ENCODE measurements around the gene ELOB. TPM values are rescaled to one million over a fixed set of nuclear protein-coding genes. Genes with fewer than 3 reads are reported as not detected.
"Not testable (repeated sequence)": the region's sequence is repeated elsewhere in the genome, so short reads cannot be mapped to it uniquely, and the experiment has no call there.

ELOB gene
- total RNA-seq, 1 donor from 2014 or later, result 336 TPM

DNA sequence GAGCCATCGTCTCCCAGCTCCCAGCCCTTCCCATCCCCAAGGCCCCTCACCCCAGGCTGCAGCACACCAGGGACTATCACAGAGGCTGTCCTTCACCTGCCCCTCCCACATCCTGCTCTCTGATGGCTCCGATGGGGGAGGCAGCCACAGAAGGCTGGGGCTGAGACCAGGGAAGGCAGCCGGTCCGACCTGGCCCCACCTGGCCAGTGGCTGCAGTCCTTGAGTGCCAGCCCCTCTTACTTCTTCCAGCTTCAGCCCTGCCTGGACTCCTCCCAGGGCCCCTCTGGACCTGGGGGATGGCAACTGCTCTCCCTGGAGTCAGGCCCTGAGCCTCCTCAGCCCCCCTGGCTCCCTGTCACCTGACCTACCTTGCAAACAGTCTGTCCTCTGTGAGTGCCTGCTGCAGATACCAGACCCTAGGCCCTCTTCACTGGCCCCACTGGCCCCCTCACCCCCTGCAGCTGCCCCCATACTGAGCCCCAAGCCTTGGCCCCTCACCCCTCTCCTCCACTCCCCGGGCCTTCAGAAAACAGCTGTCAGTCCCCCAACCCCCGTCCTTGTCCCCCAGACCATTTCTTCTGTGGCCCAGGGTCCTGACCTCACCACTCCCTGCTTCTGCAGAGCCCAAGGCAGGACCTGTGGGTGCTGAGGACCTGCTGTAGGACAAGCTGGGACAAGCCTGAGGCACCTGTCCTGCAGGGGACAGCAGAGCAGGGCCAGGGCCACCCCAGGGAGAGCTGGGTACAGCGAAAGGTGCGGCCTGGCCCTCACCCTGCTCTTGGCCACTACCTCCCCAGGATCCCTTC is 37.3 kb downstream of the ELOB start:
- intact Hi-C loops (cut with DNase I), result no loop called here
- no peak for DNase-seq (ENCODE audit: missing footprints)

GRCh38 chr16:2738615-2739014 is 38.5 kb downstream of the ELOB start:
- intact Hi-C loops (cut with DNase I), result no loop called here
- DNase-seq (ENCODE audit: missing footprints) (no peak), ATAC-seq (no peak)

More for the DNA sequence above, 37.3 kb downstream of the ELOB start:
- no peak for ATAC-seq

DNA sequence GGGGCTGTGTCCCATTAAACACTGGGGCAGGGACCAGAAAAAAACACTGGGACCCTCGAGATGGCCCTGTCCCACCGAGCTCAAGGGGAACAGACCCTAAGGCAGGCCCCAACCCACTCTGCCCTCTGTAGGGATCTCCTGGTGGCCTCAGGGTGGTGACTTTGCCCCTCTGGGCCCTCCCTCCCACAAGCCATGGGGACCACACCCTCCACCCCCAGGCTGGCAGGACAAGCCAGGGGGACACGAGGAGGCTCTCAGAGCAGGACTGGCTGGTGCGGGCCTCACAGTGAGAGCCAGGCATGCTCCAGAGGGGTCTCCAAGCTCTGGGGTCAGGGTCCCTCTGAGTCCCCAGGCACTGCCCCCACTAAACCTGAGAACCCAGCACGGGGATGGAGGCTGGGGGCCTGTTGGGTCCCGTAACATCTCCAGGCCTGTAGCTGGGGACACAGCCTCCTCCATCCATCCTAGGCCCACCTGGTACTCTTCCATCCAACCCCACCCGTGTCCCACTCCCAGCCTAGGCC is 39.1 kb downstream of the ELOB start:
- no peak for DNase-seq (ENCODE audit: missing footprints)
- no peak for ATAC-seq
- intact Hi-C loops (cut with DNase I), result no loop called here

GRCh38 chr16:2737238-2737605 is 39.9 kb downstream of the ELOB start:
- no peak for ATAC-seq
- intact Hi-C loops (cut with DNase I), result no loop called here
- no peak for DNase-seq (ENCODE audit: missing footprints)

DNA sequence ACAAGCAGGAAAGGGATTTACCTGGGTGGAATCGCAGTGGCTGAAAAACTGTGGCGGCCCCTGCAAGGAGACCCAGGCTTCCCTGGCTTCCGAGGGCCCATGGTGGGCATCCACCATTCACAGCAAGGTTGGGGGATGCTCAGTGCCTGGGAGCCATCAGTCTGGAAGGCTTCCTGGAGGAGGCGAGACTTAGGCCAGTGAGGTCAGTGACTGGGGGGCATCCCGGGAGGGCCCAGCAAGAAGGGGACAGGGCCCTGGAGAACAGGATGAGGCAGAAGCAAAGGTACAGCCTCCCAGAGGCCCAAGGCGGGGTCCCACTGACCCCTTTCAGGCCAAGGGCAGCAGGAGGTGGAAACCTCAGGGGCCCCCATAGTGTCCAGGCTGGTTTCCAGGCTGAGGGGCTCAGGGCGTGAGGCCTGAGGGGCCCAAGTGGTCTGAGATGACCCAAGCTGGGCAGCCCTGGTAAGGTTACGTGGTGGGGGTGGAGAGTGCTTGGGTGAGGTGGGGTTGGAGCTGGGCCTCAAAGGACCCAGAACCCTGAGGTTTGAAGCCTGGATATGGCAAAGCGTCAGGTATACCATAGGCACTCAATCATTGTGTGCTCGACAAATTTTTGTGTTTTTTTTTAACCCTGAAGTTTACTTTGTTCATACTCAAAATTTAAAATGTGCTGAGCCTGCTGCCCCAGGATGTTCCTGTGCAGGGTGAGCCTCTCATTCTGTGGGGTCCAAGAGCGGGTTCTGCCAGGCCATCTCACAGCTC is 40.4 kb downstream of the ELOB start:
- ATAC-seq, result no peak
- DNase-seq (ENCODE audit: missing footprints), result no peak
- intact Hi-C loops (cut with DNase I), result no loop called here

GRCh38 chr16:2734844-2735515 is 42.1 kb downstream of the ELOB start:
- intact Hi-C loops (cut with DNase I), result no loop called here
- DNase-seq (ENCODE audit: missing footprints) (no peak), ATAC-seq (no peak)

- no peak for ATAC-seq
- intact Hi-C loops (cut with DNase I), result no loop called here
Observed at GRCh38 chr16:2728034-2728433, 49.0 kb downstream of the ELOB start.

DNA sequence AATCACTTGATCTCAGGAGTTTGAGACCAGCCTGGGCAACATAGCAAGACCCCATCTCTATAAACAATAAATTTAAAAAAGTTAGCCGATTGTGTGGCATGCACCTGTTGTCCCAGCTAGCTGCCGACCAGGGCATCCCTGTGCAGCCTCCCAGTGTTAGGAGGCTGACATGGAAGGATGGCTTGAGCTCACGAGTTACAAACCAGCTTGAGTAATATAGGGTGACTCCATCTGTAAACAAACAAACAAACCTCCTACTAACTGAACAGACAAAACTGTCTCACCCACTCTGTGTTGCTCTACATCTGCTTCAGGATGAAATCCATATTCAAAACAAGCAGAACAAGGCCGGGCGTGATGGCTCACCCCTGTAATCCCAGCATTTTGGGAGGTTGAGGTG is 50.2 kb downstream of the ELOB start:
- intact Hi-C loops (cut with DNase I), result no loop called here
- DNase-seq (ENCODE audit: missing footprints) (no peak), ATAC-seq (no peak)

More at GRCh38 chr16:2728034-2728433, 49.0 kb downstream of the ELOB start:
- DNase-seq (ENCODE audit: missing footprints), result no peak

DNA sequence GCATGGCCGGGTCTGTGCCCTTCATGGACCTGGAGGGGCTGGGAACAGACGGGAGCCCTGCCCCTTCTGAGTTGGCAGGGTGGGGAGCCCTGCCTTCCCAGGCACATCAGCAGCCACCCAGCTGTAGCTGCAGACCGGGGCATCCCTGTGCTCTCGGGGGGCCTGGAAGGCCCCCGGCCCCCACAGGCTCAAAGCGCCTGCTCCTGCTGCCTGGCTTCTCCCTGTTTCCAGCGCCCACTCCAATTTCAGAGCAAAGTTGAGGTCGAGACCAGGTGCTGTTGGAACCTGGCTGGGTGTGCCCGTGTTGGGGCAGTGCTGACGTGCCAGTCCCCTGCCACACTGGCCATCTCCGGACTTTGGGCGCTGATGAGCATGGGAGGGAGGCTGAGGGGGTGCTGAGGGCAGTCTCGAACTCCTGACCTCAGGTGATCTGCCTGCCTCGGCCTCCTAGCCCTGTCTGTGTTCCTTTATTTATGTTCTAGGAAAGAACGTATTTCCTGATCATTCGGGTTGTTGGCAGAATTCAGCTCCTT is 52.2 kb downstream of the ELOB start:
- no peak for DNase-seq (ENCODE audit: missing footprints)
- no peak for ATAC-seq
- intact Hi-C loops (cut with DNase I), result no loop called here

- ATAC-seq (no peak), DNase-seq (ENCODE audit: missing footprints) (no peak)
- intact Hi-C loops (cut with DNase I), result no loop called here
Observed at GRCh38 chr16:2724088-2724676, 52.9 kb downstream of the ELOB start.

DNA sequence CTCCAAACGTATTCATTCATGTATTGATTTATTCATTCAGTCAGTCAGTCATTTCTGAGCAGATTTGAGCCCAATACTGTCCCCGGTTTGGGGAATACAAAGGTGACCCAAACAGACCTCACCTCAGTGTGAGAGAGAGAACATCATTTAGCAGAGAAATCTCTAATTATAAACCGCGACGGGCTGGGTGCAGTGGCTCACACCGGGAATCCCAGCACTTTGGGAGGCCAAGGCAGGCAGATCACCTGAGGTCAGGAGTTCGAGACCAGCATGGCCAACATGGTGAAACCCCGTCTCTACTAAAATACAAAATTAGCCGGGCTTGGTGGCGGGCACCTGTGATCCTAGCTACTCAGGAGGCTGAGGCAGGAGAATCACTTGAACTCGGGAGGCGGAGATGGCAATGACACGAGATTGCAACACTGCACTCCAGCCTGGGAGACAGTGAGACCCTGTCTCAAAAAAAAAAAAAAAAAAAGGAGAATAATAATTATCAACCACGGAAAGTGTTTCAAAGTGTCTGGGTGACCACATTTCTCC is 55.4 kb downstream of the ELOB start:
- DNase-seq (ENCODE audit: missing footprints); ATAC-seq; intact Hi-C loops (cut with DNase I): not testable (repeated sequence)

Other genes starting within 250 kb of the ELOB start
- gene CEMP1, start 245.9 kb downstream of the ELOB start, total RNA-seq, result not detected
- gene PDPK1, start 239.3 kb downstream of the ELOB start, total RNA-seq, result 47.1 TPM
- gene KCTD5, start 94.8 kb downstream of the ELOB start, total RNA-seq, result 10.5 TPM
- gene PRSS27, start 57.1 kb downstream of the ELOB start, total RNA-seq, result 0.30 TPM
- 239 TPM for gene SRRM2, start 24.6 kb downstream of the ELOB start, total RNA-seq
- gene PRSS33, start 10.3 kb upstream of the ELOB start, total RNA-seq, result not detected
- gene PRSS41, start 21.2 kb upstream of the ELOB start, total RNA-seq, result not detected
- gene PRSS21, start 40.0 kb upstream of the ELOB start, total RNA-seq, result not detected
- 0.35 TPM for gene ZG16B, start 53.0 kb upstream of the ELOB start, total RNA-seq
- not detected for gene PRSS22, start 80.9 kb upstream of the ELOB start, total RNA-seq
- gene FLYWCH2, start 105.9 kb upstream of the ELOB start, total RNA-seq, result 31.3 TPM
- 34.5 TPM for gene FLYWCH1, start 134.7 kb upstream of the ELOB start, total RNA-seq
- gene KREMEN2, start 187.0 kb upstream of the ELOB start, total RNA-seq, result not detected
- 11.4 TPM for gene PAQR4, start 192.1 kb upstream of the ELOB start, total RNA-seq
- 2.9 TPM for gene PKMYT1, start 203.2 kb upstream of the ELOB start, total RNA-seq
- gene CLDN9, start 235.6 kb upstream of the ELOB start, total RNA-seq, result 0.32 TPM
- gene CLDN6, start 240.9 kb upstream of the ELOB start, total RNA-seq, result not detected
- 42.8 TPM for gene TNFRSF12A, start 243.1 kb upstream of the ELOB start, total RNA-seq
- gene HCFC1R1, start 246.7 kb upstream of the ELOB start, total RNA-seq, result 68.6 TPM
- gene THOC6, start 246.8 kb upstream of the ELOB start, total RNA-seq, result 12.9 TPM